Measurements from ENCODE around the gene IGF2BP2. TPM values are rescaled to one million over a fixed set of nuclear protein-coding genes. Genes with fewer than 3 reads are reported as not detected.

IGF2BP2 gene
- total RNA-seq, 4 donors from 2014 or later = 5.4 to 7.9 (median 6.2) TPM

DNA sequence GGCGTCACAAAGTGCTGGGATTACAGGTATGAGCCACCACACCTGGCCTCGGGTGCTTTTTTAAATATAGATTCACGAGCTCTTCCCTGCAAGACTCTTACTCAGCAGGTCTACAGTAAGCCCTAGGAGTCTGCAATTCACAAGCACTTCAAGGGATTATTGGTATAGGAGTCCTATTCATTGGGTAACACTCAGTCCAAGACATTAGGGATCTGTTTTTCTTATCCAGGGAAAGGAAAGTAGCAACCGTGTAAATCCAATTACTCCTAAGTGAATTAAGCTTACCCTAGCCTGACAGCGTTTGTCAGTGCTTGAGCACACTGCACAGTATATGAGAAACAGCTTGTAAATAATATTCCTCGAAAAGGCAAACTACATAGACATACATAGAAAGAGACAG lies 128.8 kb downstream of the IGF2BP2 start:
- DNase-seq (ENCODE audit: extremely low spot score) = peak; percentile 34
- intact Hi-C loops (cut with DNase I) = no loop called here
- no peak for TF ChIP-seq POLR2AphosphoS5 (IDR thresholded peaks at IDR 0.05)
- TF ChIP-seq, protein P1, sequence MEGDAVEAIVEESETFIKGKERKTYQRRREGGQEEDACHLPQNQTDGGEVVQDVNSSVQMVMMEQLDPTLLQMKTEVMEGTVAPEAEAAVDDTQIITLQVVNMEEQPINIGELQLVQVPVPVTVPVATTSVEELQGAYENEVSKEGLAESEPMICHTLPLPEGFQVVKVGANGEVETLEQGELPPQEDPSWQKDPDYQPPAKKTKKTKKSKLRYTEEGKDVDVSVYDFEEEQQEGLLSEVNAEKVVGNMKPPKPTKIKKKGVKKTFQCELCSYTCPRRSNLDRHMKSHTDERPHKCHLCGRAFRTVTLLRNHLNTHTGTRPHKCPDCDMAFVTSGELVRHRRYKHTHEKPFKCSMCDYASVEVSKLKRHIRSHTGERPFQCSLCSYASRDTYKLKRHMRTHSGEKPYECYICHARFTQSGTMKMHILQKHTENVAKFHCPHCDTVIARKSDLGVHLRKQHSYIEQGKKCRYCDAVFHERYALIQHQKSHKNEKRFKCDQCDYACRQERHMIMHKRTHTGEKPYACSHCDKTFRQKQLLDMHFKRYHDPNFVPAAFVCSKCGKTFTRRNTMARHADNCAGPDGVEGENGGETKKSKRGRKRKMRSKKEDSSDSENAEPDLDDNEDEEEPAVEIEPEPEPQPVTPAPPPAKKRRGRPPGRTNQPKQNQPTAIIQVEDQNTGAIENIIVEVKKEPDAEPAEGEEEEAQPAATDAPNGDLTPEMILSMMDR (IDR thresholded peaks at IDR 0.05) = no peak
- TF ChIP-seq EP300 (IDR thresholded peaks at IDR 0.05) = no peak
- TF ChIP-seq POLR2A (IDR thresholded peaks at IDR 0.05; ENCODE audit: low read depth) = no peak
- Histone ChIP-seq H3K36me3 (no peaks in the 10 kb centered on the region), H3K27ac (replicated peaks in 1 of 4) (no peak overlapping the region), H3K4me3 (no peak overlapping the region), H3K4me1 (no peaks in the 10 kb centered on the region), H3K27me3 (peaks cover 0 to 6% (median 0%) of the 10 kb centered on the region in 4 donors), H3K9me3 (no peaks in the 10 kb centered on the region)
- WGBS = 91% methylated on average over 6 of the region's 6 CpGs

DNA sequence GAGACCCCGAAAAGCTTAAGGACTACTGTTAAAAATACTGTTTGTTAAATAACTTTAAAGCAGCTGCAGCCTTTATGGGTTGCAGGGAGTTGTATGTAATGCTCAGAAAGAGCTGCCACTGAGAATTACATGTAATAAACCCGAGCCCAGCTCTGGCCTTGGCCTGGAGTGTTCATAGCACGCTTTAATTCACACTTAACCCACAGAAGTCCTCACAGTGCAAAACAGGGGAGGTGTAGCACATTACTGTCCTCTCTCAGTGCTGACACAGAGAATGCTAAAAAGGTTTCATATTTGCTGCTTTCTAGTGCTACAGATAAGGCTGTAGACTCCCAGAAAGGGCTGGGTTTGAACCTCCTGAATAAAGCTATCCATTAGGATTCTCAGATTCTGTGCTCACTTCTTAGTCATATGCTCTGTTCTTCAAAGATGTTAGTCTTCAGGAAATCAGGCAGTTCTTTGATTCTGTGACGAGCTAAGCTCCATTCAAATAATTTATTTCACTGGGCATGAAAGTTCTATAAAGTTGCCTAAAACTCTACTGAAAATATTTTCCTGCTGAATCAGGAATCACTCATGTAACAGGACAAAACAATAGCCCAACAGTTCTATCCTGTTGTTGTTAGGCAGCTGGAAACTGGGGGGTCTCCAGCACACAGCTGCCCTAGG lies 130.7 kb downstream of the IGF2BP2 start:
- H3K4me3 ChIP-seq = no peak overlapping the region
- intact Hi-C loops (cut with DNase I) = no loop called here
- H3K36me3 ChIP-seq = peaks cover 0 to 3% (median 0%) of the 10 kb centered on the region in 4 donors
- no peak overlapping the region for H3K27ac ChIP-seq (replicated peaks in 1 of 4)
- peak; percentile 42 for DNase-seq (ENCODE audit: extremely low spot score)
- WGBS = 82% methylated on average over 4 of the region's 4 CpGs
- TF ChIP-seq, protein P1 (IDR thresholded peaks at IDR 0.05) = no peak
- peaks cover 0 to 8% (median 0%) of the 10 kb centered on the region in 4 donors for H3K27me3 ChIP-seq
- H3K9me3 ChIP-seq = no peaks in the 10 kb centered on the region
- H3K4me1 ChIP-seq = no peaks in the 10 kb centered on the region

DNA sequence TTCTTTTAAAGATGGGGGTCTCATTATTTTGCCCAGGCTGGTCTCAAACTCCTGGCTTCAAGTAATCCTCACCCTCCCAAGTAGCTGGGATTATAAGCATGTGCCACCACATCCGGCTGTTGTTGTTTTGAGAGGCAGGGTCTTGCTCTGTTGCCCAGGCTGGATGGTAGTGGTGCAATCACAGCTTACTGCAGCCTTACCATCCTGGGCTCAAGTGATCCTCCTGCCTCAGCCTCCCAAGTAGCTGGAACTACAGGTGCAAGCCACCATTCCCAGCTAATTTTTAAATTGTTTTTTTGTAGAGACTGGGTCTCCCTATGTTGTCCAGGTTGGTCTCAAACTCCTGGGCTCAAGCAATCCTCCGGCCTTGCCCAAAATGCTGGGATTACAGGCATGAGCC lies 133.2 kb downstream of the IGF2BP2 start:
- peaks cover 0 to 9% (median 0%) of the 10 kb centered on the region in 4 donors for H3K36me3 ChIP-seq
- no peaks in the 10 kb centered on the region for H3K9me3 ChIP-seq
- peaks cover 0 to 5% (median 0%) of the 10 kb centered on the region in 4 donors for H3K27me3 ChIP-seq
- no peaks in the 10 kb centered on the region for H3K4me1 ChIP-seq
- WGBS = 100% methylated on average over 2 of the region's 2 CpGs
- DNase-seq (ENCODE audit: extremely low spot score) = peak; percentile 57
- no peak overlapping the region for H3K4me3 ChIP-seq
- intact Hi-C loops (cut with DNase I) = no loop called here
- TF ChIP-seq, protein P1 (IDR thresholded peaks at IDR 0.05) = no peak
- TF ChIP-seq POLR2A (IDR thresholded peaks at IDR 0.05; ENCODE audit: low read depth) = no peak
- no peak for TF ChIP-seq POLR2AphosphoS5 (IDR thresholded peaks at IDR 0.05)
- TF ChIP-seq EP300 (IDR thresholded peaks at IDR 0.05) = no peak
- H3K27ac ChIP-seq (replicated peaks in 1 of 4) = no peak overlapping the region

DNA sequence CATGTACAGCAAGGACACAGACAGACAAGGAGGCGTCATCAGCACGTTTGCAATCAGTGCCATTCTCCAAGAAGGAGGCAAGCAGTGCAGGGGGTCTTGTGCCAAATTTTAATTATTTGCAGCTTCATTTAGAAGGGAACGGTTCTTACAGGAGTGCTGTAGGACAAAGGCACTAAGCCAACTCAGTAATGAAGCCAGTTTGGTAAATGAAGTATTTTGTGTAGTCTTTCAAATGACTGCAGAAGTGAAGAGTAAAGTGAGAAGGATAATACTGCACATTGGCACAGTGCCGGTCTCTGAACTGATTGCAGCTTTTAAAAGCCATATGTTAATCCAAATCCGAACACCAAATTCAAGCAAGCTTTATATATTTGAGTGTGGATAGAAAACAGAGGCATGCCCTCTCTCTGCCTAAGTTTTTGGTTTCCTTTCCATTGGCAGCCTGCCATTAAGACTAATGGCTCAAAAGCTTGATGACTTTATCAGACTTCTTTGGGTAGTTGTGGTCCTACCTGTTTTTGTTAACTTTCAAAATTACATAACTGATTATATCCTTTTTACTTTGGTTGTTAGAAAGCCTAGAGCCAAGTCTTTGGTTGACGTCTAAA lies 137.5 kb downstream of the IGF2BP2 start:
- TF ChIP-seq POLR2A (IDR thresholded peaks at IDR 0.05; ENCODE audit: low read depth) = no peak
- no peak for TF ChIP-seq POLR2AphosphoS5 (IDR thresholded peaks at IDR 0.05)
- TF ChIP-seq, protein P1 (IDR thresholded peaks at IDR 0.05) = no peak

More for the DNA sequence above, 137.5 kb downstream of the IGF2BP2 start:
- intact Hi-C loops (cut with DNase I) = no loop called here
- Histone ChIP-seq H3K9me3 (no peaks in the 10 kb centered on the region), H3K27me3 (peaks cover 0 to 9% (median 0%) of the 10 kb centered on the region in 4 donors), H3K4me1 (no peaks in the 10 kb centered on the region), H3K36me3 (peaks cover 0 to 9% (median 0%) of the 10 kb centered on the region in 4 donors), H3K4me3 (no peak overlapping the region), H3K27ac (replicated peaks in 1 of 4) (no peak overlapping the region)
- WGBS = 71% methylated on average over 6 of the region's 6 CpGs
- DNase-seq (ENCODE audit: extremely low spot score) = peak; percentile 17
